Epidermal melanocyte (primary cell): Measurements from ENCODE around the gene DAPK3.
"Not testable (repeated sequence)": the region's sequence is repeated elsewhere in the genome, so short reads cannot be mapped to it uniquely, and the experiment has no call there.

ENCODE experiments used
- DNase-seq: peaks from one replicate; pipeline ENCODE4 v3.0.0; 2011; ENCODE audit warnings: low spot score; ENCODE audit not compliant: insufficient read length

The DAPK3 gene

DNA sequence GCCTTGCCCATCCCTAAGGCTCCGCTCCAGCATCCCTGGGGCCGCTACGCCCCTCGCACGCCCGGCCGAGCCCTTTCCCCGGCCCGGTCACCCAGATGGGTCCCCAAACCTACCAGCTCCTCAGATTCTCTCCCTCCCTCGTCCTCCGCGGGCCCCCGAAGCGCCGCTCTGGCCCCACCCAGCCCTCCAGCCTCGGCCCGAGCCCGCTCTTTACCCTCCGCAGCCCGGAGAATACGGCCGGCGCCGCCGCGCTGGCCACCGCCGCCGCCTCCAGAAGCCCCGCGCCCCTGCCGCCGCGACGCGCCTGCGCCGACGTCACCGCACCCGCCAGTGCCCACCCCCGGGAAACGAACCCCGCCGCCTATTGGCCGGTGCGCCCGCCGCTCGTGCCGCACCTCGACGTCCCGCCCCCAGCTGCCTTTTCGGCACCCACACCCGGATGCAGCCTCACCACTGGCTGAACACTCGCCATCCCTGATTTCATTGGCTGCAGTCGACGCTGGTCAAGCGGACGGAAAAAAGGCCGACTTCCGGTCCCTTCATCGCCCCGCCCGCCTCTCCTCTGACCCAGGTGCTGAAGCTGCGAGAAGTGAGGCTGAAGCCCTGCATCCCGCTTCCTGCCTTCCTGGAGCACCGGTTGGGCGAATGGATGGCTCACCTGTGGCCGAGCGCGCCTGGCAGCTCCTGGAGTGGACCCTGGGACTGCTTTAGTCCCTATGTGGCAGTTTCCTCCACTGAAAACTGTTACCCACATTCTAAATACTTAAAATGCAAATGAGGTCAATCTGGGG, at the start of gene DAPK3:
Gene DAPK3 (minus strand): TSS at position 292 of the 791 bp plus-strand sequence. CDS start 1,364 bp downstream, outside the sequence.
- DNase-seq: peak; percentile 95

- DNase-seq: no peak
These were observed 48.7 kb upstream of the DAPK3 start for GRCh38 chr19:4019578-4019977.

- no peak for DNase-seq
These were observed 48.0 kb upstream of the DAPK3 start for GRCh38 chr19:4018775-4019504.

DNA sequence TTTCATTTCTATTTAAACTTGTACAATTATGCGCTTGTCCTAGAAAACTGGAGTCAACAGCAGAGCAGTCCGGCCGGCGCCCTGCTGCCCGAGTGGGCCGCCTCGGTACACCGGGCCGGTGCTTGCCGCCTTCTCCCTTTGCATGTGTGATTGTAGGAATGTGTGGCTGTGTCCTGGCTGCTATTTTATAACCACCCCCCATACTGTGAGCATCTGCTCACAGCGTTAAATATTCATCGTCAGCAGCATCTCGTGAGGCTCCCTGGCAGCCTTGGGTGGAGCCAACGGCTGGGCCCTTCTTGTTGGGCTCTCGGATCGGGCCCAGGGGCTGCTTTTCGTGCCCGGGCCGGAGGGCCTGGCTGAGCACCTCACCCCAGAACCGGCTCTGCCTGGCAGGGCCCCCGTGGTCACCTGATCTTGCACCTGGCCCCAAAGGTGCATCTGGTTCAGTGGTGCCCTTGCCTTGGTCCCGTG, 47.3 kb upstream of the DAPK3 start:
- no peak for DNase-seq

GRCh38 chr19:4016903-4017638, 46.2 kb upstream of the DAPK3 start:
- peak; percentile 5 for DNase-seq

DNA sequence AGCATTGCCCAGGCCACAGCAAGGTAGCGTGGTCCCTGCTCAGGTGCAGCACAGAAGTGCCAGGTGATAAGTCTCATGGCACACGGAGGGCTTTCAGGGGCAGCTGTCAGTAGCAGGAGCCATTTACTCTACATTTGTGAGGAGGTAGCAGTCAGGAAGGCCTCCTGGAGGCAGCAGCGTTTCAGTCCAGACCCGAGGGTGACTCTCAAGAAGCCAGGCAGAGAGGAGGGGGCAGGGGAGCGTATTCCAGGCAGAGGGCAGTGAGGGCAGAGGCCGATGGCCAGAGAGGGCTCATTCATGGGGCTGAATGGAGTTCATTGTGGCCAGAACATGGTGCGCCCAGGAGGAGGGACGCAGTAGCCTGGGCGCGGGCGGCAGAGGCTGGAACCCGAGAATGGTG, 45.6 kb upstream of the DAPK3 start:
- peak; percentile 22 for DNase-seq

DNA sequence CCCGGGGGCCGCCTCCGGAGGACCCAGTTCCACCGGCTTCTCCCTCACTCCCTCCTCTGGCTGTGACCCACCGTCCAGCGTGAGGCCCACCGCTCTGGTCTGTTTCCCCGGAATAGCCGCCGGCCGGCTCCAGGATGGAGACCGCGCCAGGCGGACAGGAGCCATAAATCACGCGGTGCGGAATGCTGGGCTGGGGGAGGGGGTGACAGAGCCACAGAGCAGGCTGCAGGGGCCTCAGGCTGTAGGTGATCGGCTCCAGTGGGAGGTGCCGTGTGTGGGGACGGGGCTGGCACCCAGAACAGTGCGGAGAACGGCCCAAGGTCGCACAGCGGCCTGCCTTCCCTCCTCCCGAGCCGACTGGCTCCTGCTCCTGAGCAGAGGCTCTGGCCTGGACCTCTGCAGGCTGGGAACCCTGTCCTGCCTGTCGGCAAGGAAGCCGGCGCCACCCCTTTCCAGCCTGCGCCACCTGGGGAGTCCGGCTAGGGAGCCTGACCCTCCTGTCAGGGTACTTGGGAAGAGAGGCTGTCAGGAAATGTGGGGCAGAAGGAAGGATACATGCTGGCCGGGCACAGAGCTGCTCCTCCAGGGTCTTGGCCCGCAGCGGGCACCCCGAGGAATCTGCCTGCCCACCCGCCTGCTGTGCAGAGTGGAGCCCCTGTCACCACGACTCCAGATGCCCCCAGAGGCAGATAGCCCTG, 45.0 kb upstream of the DAPK3 start:
- peak; percentile 10 for DNase-seq

- peak; percentile 9 for DNase-seq
These were observed 43.9 kb upstream of the DAPK3 start for GRCh38 chr19:4014541-4015491.

GRCh38 chr19:4013886-4014540, 43.1 kb upstream of the DAPK3 start:
- DNase-seq: peak; percentile 2

DNA sequence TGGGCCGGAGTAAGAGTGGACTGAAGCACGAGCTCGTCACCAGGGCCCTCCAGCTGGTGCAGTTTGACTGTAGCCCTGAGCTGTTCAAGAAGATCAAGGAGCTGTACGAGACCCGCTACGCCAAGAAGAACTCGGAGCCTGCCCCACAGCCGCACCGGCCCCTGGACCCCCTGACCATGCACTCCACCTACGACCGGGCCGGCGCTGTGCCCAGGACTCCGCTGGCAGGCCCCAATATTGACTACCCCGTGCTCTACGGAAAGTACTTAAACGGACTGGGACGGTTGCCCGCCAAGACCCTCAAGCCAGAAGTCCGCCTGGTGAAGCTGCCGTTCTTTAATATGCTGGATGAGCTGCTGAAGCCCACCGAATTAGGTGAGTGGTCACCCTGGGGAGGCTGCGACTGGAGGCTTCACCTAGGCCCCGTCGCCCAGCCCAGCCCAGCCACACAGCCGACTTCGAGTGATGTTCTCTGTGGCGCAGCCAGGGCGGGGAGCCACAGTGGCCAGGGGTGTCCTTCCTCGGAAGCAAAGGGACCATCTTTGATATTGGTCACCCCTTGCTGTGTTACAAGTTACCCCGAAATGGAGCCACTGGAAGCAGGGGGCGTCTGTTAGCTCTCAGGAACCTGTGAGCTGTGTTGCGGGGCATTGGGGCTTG, 42.2 kb upstream of the DAPK3 start:
- no peak for DNase-seq

DNA sequence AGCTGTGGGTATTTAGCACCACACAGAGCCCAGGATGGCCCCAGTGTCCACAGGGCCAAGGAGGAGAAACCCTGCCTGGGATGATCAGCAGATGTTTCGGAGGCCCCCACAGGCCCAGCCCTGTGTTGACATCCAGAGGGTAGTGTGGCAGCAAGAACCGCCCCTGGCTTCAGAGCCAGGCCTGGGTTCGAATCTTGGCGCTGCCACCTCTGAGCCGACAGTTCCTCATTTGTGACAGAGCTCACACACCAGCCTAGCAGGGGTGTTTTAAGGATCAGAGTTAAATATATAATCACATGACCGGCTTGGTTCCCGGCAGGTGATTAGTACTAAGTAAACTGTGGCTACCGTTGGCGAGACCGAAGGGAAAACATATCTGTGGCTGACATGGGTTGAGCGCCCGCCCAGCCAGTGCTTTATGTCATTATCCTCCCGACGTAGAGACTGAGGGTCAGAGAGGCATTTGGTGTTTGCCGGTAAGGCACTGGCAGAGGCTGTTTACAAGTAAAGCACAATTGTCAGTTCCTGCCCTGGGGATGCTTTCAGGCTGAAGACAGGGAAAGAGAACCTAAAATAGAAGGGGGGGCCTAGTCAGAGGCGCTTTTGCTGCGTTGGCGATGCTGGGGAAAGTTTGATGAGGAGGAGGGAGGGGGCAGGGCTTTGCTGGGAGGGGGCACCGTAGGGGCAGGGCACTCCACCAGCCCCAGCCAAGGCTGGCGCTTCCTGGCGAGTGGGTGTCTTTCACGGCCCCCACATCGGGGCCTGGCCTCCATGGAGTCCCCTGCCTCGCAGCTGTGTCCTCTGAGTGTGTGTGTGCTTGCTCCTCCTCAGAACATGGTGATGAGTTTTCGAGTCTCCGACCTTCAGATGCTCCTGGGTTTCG, 41.4 kb upstream of the DAPK3 start:
- DNase-seq: peak; percentile 11

DNA sequence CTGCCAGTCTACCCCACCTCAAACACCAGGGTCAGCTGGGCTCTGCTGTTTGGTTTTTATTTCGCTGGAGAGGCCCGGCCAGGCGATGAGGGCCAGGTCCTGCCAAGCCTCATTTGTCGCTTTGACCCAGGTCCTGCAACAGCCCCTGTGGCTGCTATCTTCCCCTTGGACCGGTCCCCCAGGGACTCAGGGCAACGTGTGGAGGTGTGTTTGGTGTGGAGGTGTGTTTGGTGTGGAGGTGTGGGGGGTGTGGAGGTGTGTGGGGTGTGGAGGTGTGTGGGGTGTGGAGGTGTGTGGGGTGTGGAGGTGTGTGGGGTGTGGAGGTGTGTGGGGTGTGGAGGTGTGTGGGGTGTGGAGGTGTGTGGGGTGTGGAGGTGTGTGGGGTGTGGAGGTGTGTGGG, 40.5 kb upstream of the DAPK3 start:
- DNase-seq: not testable (repeated sequence)

DNA sequence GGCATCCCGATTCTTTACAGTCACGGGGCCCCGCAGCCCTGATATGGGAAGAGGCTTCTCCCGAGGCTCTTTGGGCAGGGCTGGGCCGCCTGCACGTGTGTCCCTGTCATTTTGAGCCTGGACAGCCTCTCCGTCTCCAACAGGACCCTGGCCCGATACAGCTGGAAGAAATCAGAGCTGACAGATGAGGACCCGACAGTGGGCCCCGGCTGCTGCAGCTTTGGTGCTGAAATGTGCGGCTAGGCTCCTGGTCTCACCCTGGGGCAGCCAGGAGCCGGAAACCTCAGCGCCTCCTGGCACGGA, 39.9 kb upstream of the DAPK3 start:
- DNase-seq: no peak

GRCh38 chr19:4009990-4010807, 39.3 kb upstream of the DAPK3 start:
- peak; percentile 11 for DNase-seq

GRCh38 chr19:4007836-4008539, 37.1 kb upstream of the DAPK3 start:
- peak; percentile 16 for DNase-seq

GRCh38 chr19:4007021-4007835, 36.3 kb upstream of the DAPK3 start, which contains the start of gene PIAS4:
TSS of gene PIAS4 (plus strand) at chr19:4007736. CDS start at chr19:4007761, 25 bp downstream.
- peak; percentile 97 for DNase-seq
